Immature natural killer cell (primary cell): ENCODE data around the gene DNTT. TPM values are rescaled to one million over a fixed set of nuclear protein-coding genes. Genes with fewer than 3 reads are reported as not detected.
"Not testable (repeated sequence)": the region's sequence is repeated elsewhere in the genome, so short reads cannot be mapped to it uniquely, and the experiment has no call there.

Source experiments
- DNase-seq, 3 donors: peaks; one replicate each; pipeline ENCODE4 v3.0.0; 2022; ENCODE audit warnings: mixed read lengths in 1 of 3
- H3K27ac Mint-ChIP-seq, 6 donors: one replicate each; pipeline ENCODE4 v1.8.0; 2020; ENCODE audit warnings: mixed read lengths in 6 of 6, mild to moderate bottlenecking in 5 of 6, inconsistent platforms in 4 of 6, moderate library complexity in 3 of 6
- H3K27me3 Mint-ChIP-seq, 3 donors: one replicate each; pipeline ENCODE4 v1.8.0; 2020 to 2021; ENCODE audit warnings: low read depth in 3 of 3, mild to moderate bottlenecking in 3 of 3, mixed read lengths in 3 of 3, moderate library complexity in 3 of 3, inconsistent platforms in 1 of 3
- H3K36me3 Mint-ChIP-seq, 3 donors: one replicate each; pipeline ENCODE4 v1.8.0; 2020; ENCODE audit warnings: mixed read lengths in 3 of 3, inconsistent platforms in 2 of 3, mild to moderate bottlenecking in 2 of 3
- H3K4me1 Mint-ChIP-seq, 2 donors: one replicate each; pipeline ENCODE4 v1.8.0; 2020; ENCODE audit warnings: inconsistent platforms in 2 of 2, mild to moderate bottlenecking in 2 of 2, mixed read lengths in 2 of 2, moderate library complexity in 1 of 2
- H3K4me3 Mint-ChIP-seq, 5 donors: one replicate each; pipeline ENCODE4 v1.8.0; 2020; ENCODE audit warnings: mild to moderate bottlenecking in 5 of 5, mixed read lengths in 5 of 5, inconsistent platforms in 3 of 5, moderate library complexity in 3 of 5
- H3K9me3 Mint-ChIP-seq, 6 donors: one replicate each; pipeline ENCODE4 v1.8.0; 2020; ENCODE audit warnings: mild to moderate bottlenecking in 6 of 6, mixed read lengths in 6 of 6, inconsistent platforms in 4 of 6, moderate library complexity in 3 of 6
- polyA plus RNA-seq, 3 donors: library from polyadenylated mRNA; unstranded; fragments of 300-500 nt; fragmentation: Illumina TruSeq; gene quantifications; one replicate each; pipeline ENCODE4 v1.2.3, GENCODE V29; 2021

DNTT gene
- polyA plus RNA-seq, 3 donors from 2014 or later = 2.1 TPM; not detected in 2

GRCh38 chr10:96308854-96309253 lies 4.6 kb downstream of the DNTT start:
- H3K27me3 Mint-ChIP-seq, H3K4me1 Mint-ChIP-seq, H3K9me3 Mint-ChIP-seq, H3K4me3 Mint-ChIP-seq, H3K27ac Mint-ChIP-seq, H3K36me3 Mint-ChIP-seq, DNase-seq: not testable (repeated sequence)

- Mint-ChIP-seq H3K9me3 (no peaks in the 10 kb centered on the region), H3K36me3 (no peaks in the 10 kb centered on the region), H3K27me3 (peaks cover 5 to 9% (median 9%) of the 10 kb centered on the region in 3 donors), H3K27ac (no peak overlapping the region), H3K4me3 (no peak overlapping the region), H3K4me1 (no peaks in the 10 kb centered on the region)
- DNase-seq = no peak
These were observed 5.5 kb downstream of the DNTT start for GRCh38 chr10:96309628-96310320.

GRCh38 chr10:96310321-96310669 lies 6.1 kb downstream of the DNTT start:
- DNase-seq = no peak
- Mint-ChIP-seq H3K9me3 (no peaks in the 10 kb centered on the region), H3K36me3 (no peaks in the 10 kb centered on the region), H3K4me1 (no peaks in the 10 kb centered on the region), H3K27me3 (peaks cover 5 to 9% (median 5%) of the 10 kb centered on the region in 3 donors), H3K4me3 (no peak overlapping the region), H3K27ac (no peak overlapping the region)

- Mint-ChIP-seq H3K9me3 (no peaks in the 10 kb centered on the region), H3K4me3 (no peak overlapping the region), H3K36me3 (no peaks in the 10 kb centered on the region), H3K27ac (no peak overlapping the region), H3K4me1 (no peaks in the 10 kb centered on the region), H3K27me3 (peaks cover 5 to 9% (median 5%) of the 10 kb centered on the region in 3 donors)
- DNase-seq = no peak
These were observed 7.0 kb downstream of the DNTT start for GRCh38 chr10:96311180-96311715.

GRCh38 chr10:96313344-96313743 lies 9.1 kb downstream of the DNTT start:
- Mint-ChIP-seq H3K36me3 (no peaks in the 10 kb centered on the region), H3K4me3 (no peak overlapping the region), H3K27ac (no peak overlapping the region), H3K27me3 (peaks cover 5 to 8% (median 5%) of the 10 kb centered on the region in 3 donors), H3K4me1 (no peaks in the 10 kb centered on the region), H3K9me3 (no peaks in the 10 kb centered on the region)
- no peak for DNase-seq

DNA sequence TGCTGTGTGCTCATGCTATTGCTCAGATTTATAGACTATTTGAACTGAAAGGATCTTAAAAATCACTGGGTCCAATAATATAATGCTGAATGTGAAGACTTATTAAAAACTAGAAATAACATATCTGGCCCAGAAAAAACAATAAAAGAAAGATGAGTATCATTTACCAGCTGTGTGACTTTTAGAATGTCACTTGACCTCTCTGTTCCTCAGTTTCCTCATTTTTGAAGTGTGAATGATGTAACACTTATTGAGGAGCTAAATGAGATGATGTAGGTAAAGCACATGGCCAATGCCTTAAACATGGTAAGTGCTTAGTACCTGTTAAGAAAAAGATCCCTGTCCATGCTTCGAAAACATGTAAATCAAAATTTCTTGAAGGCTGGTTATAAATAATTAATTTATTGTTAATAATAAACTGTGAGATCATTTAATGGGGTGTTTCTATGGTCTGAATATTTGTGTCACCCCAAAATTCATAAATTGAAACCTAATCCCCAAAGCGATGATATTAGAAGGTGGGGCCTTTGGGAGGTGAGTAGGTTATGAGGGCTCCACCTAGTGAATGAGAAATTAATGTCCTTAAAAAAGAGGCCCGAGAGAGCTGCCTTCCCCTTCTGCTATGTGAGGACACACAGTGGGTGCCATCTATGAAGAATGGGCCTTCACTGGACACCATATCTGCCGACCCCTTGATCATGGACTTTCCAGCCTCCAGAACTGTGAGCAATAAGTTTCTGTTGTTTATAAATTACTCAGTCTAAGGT lies 13.0 kb downstream of the DNTT start:
- H3K9me3 Mint-ChIP-seq = no peaks in the 10 kb centered on the region
- no peak overlapping the region for H3K27ac Mint-ChIP-seq
- no peak for DNase-seq
- no peaks in the 10 kb centered on the region for H3K36me3 Mint-ChIP-seq
- no peak overlapping the region for H3K4me3 Mint-ChIP-seq
- H3K27me3 Mint-ChIP-seq = peaks cover 0 to 7% (median 0%) of the 10 kb centered on the region in 3 donors
- H3K4me1 Mint-ChIP-seq = no peaks in the 10 kb centered on the region

GRCh38 chr10:96319754-96320474 lies 15.7 kb downstream of the DNTT start:
- Mint-ChIP-seq H3K4me1 (no peaks in the 10 kb centered on the region), H3K9me3 (no peaks in the 10 kb centered on the region), H3K27me3 (peaks cover 0 to 12% (median 3%) of the 10 kb centered on the region in 3 donors), H3K4me3 (no peak overlapping the region), H3K27ac (no peak overlapping the region), H3K36me3 (no peaks in the 10 kb centered on the region)
- no peak for DNase-seq

DNA sequence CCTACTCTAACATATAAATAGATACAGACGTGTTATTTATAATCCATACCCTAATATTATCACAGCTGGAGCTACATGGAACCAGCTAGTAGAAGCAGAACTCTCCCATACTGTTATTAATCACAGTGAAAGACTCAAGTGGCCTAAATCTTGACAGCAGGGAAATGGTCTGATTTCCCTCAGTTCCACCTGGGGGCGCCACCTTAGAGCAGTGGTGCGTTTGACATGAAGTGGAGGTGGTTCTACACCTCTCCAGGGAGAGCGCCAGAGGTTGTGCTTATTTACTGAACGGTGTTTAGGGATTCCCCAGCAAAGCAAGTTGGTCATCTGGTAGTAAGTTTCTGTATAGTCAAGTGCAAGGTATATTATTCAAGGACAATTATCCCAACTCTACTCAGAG lies 17.6 kb downstream of the DNTT start:
- Mint-ChIP-seq H3K4me1 (no peaks in the 10 kb centered on the region), H3K4me3 (no peak overlapping the region)

DNA sequence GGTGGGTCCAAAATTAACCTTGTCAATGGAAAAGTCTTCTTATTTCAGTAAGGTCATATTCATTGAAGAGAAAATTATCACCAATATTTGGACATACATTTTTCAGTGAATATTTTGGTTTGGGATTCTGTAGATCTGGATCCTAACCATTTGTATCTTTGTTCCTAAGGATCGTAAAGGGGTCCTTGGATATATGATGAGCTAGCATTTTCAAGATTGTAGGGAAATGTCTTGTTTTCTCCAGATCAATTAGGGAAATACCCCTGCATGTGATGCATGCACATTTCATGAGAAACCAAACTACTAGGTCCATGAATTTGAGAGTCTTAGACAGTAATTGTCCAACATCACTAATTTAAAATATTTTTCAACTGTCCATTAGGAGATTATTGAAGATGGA lies 18.0 kb downstream of the DNTT start:
- H3K27ac Mint-ChIP-seq = no peak overlapping the region
- H3K4me1 Mint-ChIP-seq = no peaks in the 10 kb centered on the region
- DNase-seq = no peak
- peaks cover 0 to 12% (median 2%) of the 10 kb centered on the region in 3 donors for H3K27me3 Mint-ChIP-seq
- H3K9me3 Mint-ChIP-seq = no peaks in the 10 kb centered on the region
- no peak overlapping the region for H3K4me3 Mint-ChIP-seq
- H3K36me3 Mint-ChIP-seq = no peaks in the 10 kb centered on the region

More for the DNA sequence above, 17.6 kb downstream of the DNTT start:
- H3K27ac Mint-ChIP-seq = no peak overlapping the region
- H3K27me3 Mint-ChIP-seq = peaks cover 0 to 12% (median 2%) of the 10 kb centered on the region in 3 donors
- no peak for DNase-seq
- H3K36me3 Mint-ChIP-seq = no peaks in the 10 kb centered on the region
- no peaks in the 10 kb centered on the region for H3K9me3 Mint-ChIP-seq

DNA sequence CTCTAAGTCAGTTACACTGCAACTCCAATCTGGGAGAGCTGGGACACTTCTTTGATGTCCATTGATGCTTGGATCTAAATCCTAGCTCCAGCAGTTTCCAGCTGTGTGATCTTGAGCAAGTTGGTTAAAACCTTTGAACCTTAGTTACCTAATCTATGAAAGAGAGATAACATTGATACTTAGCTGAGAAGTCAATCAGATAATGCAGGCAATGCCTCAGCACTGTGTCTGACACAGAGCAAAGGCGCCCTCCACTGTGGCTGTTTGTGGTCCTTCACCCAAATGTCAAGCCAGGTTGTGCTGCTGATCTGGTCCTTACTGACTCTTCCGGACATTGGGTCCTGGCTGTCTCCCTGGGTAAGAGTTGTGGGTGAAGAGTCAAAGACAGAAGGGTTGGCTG lies 20.2 kb downstream of the DNTT start:
- DNase-seq = no peak
- no peak overlapping the region for H3K27ac Mint-ChIP-seq
- no peaks in the 10 kb centered on the region for H3K9me3 Mint-ChIP-seq
- H3K4me3 Mint-ChIP-seq = no peak overlapping the region
- H3K36me3 Mint-ChIP-seq = no peaks in the 10 kb centered on the region
- H3K4me1 Mint-ChIP-seq = no peaks in the 10 kb centered on the region
- peaks cover 0 to 12% (median 3%) of the 10 kb centered on the region in 3 donors for H3K27me3 Mint-ChIP-seq

DNA sequence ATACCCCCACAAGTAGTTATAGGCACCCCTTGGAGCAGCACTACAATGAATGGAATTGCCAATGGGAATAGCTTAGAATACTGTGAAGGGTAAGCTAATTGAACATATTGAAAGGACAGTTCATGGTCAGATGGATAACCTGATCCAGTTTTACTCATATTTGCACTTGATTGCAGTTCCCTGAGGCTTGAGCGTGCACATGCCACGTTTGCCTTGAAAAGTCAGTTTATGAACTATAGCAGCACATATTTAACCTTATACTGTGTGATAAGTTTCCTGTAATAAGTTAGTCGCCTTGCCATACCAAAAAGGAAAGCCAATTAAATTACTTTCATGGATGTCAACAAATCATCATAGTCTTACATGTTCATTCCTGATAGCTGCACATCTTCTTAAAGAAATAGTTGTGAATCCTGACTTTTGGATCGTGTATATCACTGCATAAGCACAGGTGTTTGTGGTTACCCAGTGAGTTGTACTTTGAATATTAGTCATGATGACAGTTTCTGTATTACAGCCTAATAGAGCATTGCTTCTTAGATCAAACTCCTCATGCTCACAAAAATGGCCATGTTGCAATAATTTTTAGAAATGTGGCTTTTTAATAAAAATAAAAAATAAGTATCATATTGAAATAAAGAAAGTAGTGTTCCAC lies 21.6 kb downstream of the DNTT start:
- no peak for DNase-seq
- Mint-ChIP-seq H3K4me1 (no peaks in the 10 kb centered on the region), H3K27ac (no peak overlapping the region), H3K27me3 (peaks cover 0 to 12% (median 5%) of the 10 kb centered on the region in 3 donors), H3K9me3 (no peaks in the 10 kb centered on the region), H3K4me3 (no peak overlapping the region), H3K36me3 (no peaks in the 10 kb centered on the region)

- Mint-ChIP-seq H3K36me3 (no peaks in the 10 kb centered on the region), H3K4me1 (no peaks in the 10 kb centered on the region), H3K9me3 (no peaks in the 10 kb centered on the region), H3K27ac (no peak overlapping the region), H3K4me3 (no peak overlapping the region), H3K27me3 (peaks cover 0 to 16% (median 5%) of the 10 kb centered on the region in 3 donors)
- no peak for DNase-seq
These were observed 23.2 kb downstream of the DNTT start for GRCh38 chr10:96327462-96327861.

GRCh38 chr10:96333101-96333500 lies 28.9 kb downstream of the DNTT start:
- no peak overlapping the region for H3K27ac Mint-ChIP-seq
- DNase-seq = no peak
- no peaks in the 10 kb centered on the region for H3K36me3 Mint-ChIP-seq
- H3K27me3 Mint-ChIP-seq = peaks cover 1 to 11% (median 2%) of the 10 kb centered on the region in 3 donors
- no peaks in the 10 kb centered on the region for H3K9me3 Mint-ChIP-seq
- H3K4me1 Mint-ChIP-seq = no peaks in the 10 kb centered on the region
- H3K4me3 Mint-ChIP-seq = no peak overlapping the region
